ENCODE data around the gene KRTAP10-11. TPM values are rescaled to one million over a fixed set of nuclear protein-coding genes. Genes with fewer than 3 reads are reported as not detected.

Gene KRTAP10-11
- total and polyA plus RNA-seq, 11 donors, result not detected

DNA sequence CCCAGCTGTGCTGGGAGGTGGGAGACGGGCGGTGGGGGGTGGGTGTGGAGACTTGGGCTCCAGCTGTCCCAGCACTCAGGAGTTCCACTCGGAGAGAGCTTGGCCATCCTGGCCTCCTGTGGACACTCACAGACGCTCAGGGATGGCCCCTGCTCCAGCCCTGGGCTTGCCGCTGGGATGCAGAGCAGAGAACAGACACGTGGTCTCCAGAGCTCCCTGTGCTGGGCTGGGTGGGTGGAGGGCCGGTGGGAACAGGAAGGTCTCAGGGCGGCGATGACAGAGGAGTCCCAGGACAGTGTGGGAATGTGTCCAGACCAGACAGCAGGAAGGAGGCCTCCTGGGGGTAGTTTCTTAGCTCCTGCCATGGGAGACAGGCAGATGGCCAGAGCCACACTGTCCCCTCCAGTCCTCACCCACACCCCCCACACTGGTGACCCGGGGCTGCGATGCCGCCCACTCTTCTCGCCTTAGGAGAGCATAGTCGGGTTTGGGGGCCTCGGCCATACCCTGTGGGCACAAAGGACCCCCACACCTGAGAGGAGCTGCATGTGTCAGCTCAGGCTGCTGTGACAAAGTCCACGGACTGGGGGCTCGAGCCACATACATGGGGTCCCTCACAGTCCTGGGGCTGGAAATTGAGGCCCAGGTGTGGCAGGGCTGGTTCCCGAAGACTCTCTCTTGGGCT, 17.4 kb upstream of the KRTAP10-11 start:
- Histone ChIP-seq H3K27ac (no peak overlapping the region), H3K4me3 (no peak overlapping the region), H3K9me3 (peaks cover 0 to 45% (median 26%) of the 10 kb centered on the region in 12 donors), H3K27me3 (peaks cover 0 to 26% (median 0%) of the 10 kb centered on the region in 9 donors), H3K4me1 (peaks cover 0 to 29% (median 0%) of the 10 kb centered on the region in 12 donors), H3K36me3 (no peaks in the 10 kb centered on the region)
- intact Hi-C loops (cut with DNase I), result loop anchor here in 1 of 10 donors (10.0 kb wide), 1 partner anchor 86 kb away; the partner anchor contains the start of gene TSPEAR
- TF ChIP-seq, protein P1, sequence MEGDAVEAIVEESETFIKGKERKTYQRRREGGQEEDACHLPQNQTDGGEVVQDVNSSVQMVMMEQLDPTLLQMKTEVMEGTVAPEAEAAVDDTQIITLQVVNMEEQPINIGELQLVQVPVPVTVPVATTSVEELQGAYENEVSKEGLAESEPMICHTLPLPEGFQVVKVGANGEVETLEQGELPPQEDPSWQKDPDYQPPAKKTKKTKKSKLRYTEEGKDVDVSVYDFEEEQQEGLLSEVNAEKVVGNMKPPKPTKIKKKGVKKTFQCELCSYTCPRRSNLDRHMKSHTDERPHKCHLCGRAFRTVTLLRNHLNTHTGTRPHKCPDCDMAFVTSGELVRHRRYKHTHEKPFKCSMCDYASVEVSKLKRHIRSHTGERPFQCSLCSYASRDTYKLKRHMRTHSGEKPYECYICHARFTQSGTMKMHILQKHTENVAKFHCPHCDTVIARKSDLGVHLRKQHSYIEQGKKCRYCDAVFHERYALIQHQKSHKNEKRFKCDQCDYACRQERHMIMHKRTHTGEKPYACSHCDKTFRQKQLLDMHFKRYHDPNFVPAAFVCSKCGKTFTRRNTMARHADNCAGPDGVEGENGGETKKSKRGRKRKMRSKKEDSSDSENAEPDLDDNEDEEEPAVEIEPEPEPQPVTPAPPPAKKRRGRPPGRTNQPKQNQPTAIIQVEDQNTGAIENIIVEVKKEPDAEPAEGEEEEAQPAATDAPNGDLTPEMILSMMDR (IDR thresholded peaks at IDR 0.05), result no peak
- no peak for TF ChIP-seq POLR2A (IDR thresholded peaks at IDR 0.05)
- ATAC-seq (peak in 3 of 4 donors; percentile 44 to 74 (median 65)), DNase-seq (no peak)
- WGBS, 4 donors, result 49 to 58% (median 53%) methylated on average over 13 to 18 of the region's 18 CpGs

DNA sequence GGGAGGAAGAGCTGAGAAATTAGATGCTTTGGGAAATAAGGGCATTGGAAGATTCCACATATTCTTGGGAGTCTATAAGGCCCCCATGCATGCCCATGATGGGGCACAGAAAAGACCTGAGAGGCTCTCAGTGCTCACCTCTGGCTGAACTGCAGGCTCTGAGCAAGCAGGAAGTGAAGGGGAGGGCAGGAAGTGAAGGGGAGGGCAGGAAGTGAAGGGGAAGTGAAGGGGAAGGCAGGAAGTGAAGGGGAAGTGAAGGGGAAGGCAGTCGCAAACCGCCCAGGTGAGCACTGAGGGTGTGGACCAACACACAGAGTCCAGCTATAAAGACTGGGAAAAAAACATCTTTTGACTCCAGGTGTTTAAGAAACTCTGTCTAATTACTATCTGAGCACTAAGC, 15.8 kb upstream of the KRTAP10-11 start:
- peaks cover 0 to 28% (median 0%) of the 10 kb centered on the region in 12 donors for H3K4me1 ChIP-seq
- DNase-seq, result no peak
- H3K27me3 ChIP-seq, result peaks cover 0 to 26% (median 0%) of the 10 kb centered on the region in 9 donors
- H3K27ac ChIP-seq, result no peak overlapping the region
- no peaks in the 10 kb centered on the region for H3K36me3 ChIP-seq
- H3K4me3 ChIP-seq, result no peak overlapping the region
- intact Hi-C loops (cut with DNase I), result no loop called here
- TF ChIP-seq, protein P1 (IDR thresholded peaks at IDR 0.05), result no peak
- no peak for TF ChIP-seq POLR2A (IDR thresholded peaks at IDR 0.05)
- peaks cover 0 to 36% (median 21%) of the 10 kb centered on the region in 12 donors for H3K9me3 ChIP-seq
- 59 to 78% (median 70%) methylated on average over 2 of the region's 2 CpGs for WGBS, 4 donors
- ATAC-seq, result no peak

DNA sequence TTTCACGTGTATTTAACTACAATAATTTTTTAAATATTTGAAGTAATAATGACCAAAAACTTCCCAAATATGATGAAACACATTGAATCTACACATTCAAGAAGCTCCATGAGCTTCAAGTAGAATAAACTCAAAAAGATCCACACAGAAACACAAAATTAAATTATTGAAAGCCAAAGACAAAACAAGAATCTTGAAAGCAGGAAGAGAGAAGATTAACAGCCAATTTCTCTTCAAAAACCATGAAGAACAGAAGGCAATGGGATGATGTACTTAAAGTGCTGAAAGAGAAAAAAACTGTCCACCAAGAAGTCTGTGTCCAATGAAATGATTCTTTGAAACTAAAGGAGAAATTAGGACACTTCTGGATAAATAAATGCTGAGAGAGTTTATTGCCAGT, 14.1 kb upstream of the KRTAP10-11 start:
- Histone ChIP-seq H3K4me3 (no peak overlapping the region), H3K4me1 (peaks cover 0 to 14% (median 0%) of the 10 kb centered on the region in 12 donors), H3K27me3 (peaks cover 0 to 27% (median 0%) of the 10 kb centered on the region in 9 donors), H3K36me3 (no peaks in the 10 kb centered on the region), H3K9me3 (peaks cover 0 to 36% (median 21%) of the 10 kb centered on the region in 12 donors), H3K27ac (no peak overlapping the region)
- DNase-seq (no peak), ATAC-seq (no peak)
- TF ChIP-seq, protein P1 (IDR thresholded peaks at IDR 0.05), result no peak
- intact Hi-C loops (cut with DNase I), result no loop called here
- WGBS, 4 donors, result 89 to 95% (median 93%) methylated on average over 1 of the region's 1 CpG

DNA sequence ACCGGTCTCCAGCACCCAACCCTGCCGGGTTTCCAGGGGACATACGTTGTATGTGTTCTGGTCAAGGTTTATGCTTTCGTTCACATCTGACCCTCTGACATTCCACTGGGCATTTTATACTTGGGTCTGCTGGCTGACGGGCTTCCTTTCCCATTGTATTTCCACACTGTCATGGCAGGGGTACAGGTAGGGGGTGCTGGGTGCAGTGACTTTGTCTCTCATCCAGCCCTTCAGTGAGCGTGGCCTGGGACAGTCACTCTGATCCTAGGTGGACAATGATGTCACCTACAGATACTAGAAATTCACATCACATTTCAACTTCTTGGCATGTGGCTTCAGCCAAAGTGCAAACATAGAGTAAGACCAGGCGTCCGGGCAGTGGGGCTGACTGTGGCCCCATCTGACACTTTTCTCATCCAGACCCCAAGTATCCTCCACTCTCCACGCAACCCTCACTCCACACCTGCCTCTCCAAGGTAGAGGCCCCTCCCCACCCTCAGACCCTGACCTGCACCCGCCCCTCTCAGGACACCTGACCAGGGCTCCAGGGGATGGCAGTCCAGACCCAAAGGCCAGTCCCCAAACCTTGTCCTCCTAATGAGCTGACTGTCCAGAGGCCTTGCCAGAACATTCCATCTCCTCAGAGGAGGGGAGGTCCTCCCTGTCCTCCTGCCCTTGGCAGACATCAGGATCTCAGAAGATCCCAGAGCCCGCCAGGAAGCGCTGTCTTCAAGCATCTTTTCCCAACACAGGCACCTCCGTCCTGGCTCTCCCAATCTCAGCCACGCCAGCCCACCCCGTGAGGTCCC, 9.8 kb upstream of the KRTAP10-11 start:
- no peaks in the 10 kb centered on the region for H3K4me1 ChIP-seq
- WGBS, 4 donors, result 76 to 86% (median 83%) methylated on average over 15 of the region's 15 CpGs
- H3K27me3 ChIP-seq, result peaks cover 0 to 21% (median 0%) of the 10 kb centered on the region in 9 donors
- TF ChIP-seq, protein P1 (IDR thresholded peaks at IDR 0.05), result no peak
- no peak for TF ChIP-seq POLR2A (IDR thresholded peaks at IDR 0.05)
- no peak overlapping the region for H3K4me3 ChIP-seq
- DNase-seq (no peak), ATAC-seq (peak in 2 of 4 donors; percentile 10 to 27)
- peaks cover 0 to 32% (median 13%) of the 10 kb centered on the region in 12 donors for H3K9me3 ChIP-seq
- H3K36me3 ChIP-seq, result no peaks in the 10 kb centered on the region
- intact Hi-C loops (cut with DNase I), result no loop called here
- no peak overlapping the region for H3K27ac ChIP-seq
